Peyer's patch (tissue), 4 donors: Measurements from ENCODE around the gene CACUL1.

ENCODE experiments used
- POLR2A ChIP-seq, 2 donors: fragments of 450-650 bp; IDR thresholded peaks; one replicate each; pipeline ENCODE4 v1.5.1; 2017; ENCODE audit warnings: antibody characterized with exemption in 2 of 2, mild to moderate bottlenecking in 2 of 2, moderate library complexity in 2 of 2
- TF ChIP-seq, protein P1 (sequence below), 6 experiments: fragments of 450-650 bp in 4 of 6; fragments of 200-600 bp in 2 of 6; sonication (generic) in 1 of 6; IDR thresholded peaks; one replicate each; pipeline ENCODE4 v1.5.1; 2017 to 2019; ENCODE audit warnings: antibody characterized with exemption in 6 of 6, mild to moderate bottlenecking in 3 of 6, moderate library complexity in 1 of 6

DNA sequence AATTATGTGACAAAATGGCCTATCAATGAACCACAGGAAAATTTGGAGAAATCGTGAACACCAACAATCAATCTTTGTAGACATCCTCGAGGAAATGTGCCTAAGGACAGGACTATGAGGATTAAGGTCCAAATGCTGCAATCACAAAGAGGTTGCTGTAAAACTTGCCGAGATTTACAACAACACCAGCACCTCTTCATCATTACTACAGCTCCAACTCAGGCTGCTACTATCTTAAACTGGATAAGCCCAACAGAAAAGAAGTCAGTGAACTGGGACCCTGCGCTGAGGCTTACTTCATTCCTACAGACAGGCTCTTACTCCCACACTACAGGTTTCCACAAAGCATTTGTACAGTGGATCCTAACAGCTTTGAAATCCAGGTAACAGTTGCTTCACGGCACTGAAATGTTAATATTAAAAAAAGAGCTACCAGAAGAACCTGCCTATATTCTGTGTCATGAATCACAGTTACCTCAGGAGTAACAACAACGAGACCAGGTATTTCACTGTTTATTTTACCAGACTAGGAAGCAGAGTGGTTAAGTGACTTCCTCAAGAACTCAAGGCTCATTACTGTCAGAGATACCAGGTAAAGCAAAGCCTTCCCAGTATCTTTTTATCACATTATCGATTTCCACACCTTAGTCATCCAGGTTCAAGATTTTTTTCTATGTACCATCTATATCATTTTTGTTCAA, 23.9 kb downstream of the CACUL1 start:
- TF ChIP-seq, protein P1, sequence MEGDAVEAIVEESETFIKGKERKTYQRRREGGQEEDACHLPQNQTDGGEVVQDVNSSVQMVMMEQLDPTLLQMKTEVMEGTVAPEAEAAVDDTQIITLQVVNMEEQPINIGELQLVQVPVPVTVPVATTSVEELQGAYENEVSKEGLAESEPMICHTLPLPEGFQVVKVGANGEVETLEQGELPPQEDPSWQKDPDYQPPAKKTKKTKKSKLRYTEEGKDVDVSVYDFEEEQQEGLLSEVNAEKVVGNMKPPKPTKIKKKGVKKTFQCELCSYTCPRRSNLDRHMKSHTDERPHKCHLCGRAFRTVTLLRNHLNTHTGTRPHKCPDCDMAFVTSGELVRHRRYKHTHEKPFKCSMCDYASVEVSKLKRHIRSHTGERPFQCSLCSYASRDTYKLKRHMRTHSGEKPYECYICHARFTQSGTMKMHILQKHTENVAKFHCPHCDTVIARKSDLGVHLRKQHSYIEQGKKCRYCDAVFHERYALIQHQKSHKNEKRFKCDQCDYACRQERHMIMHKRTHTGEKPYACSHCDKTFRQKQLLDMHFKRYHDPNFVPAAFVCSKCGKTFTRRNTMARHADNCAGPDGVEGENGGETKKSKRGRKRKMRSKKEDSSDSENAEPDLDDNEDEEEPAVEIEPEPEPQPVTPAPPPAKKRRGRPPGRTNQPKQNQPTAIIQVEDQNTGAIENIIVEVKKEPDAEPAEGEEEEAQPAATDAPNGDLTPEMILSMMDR (IDR thresholded peaks at IDR 0.05) = no peak
- TF ChIP-seq POLR2A (IDR thresholded peaks at IDR 0.05) = no peak
